Measurements from ENCODE around the gene FOXS1.

FOXS1 gene

DNA sequence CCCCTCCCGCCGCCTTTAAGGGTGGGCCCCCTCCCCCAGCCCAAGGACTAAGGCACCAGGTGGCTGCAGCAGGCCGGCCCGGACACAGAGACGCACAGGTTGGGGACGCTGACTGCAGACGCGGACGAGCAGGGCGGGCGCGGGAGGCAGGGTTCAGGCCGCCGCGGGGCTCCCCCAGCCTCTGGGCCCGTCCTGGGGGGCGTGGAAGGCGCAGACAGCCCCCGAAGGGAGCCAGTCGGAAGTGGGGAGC lies 15.7 kb upstream of the FOXS1 start:
- no peak for DNase-seq (ENCODE audit: low spot score)

DNA sequence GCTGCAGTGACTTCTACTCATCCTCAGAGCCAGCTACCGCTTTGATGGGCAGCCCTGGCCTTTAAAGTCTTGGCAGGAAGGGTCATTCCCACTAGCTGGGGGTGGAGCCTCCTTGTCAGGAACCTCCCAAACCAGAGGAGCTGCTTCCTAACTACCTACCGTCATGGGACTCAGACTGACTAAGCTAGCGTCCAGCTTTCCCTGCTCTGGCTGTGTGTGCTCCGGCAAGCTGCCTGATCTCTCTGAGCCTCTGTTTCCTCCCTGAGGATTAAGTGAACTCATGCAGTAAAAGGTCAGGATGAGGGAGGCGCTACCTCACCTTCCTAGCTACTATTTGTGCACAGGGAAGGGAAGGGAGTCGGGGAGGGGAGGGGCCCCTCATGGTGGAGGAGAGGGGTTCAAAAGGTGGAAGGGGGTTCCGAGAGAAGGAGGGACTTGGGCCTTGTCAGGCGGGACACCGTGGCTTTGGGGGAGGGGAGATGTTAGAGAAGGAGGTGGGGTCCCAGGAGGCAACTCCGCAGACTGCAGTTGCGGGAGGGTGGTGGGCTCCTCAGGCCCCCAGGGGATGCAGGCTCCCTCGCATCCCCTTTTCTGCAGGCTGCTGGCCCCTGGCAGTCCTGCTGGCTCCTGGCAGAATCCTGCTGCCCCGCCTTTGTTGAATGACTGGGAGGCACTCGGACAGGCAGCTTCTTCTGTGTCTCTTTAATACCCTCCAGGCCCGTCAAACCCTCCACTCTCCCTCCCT lies 15.2 kb upstream of the FOXS1 start:
- no peak for DNase-seq (ENCODE audit: low spot score)

DNA sequence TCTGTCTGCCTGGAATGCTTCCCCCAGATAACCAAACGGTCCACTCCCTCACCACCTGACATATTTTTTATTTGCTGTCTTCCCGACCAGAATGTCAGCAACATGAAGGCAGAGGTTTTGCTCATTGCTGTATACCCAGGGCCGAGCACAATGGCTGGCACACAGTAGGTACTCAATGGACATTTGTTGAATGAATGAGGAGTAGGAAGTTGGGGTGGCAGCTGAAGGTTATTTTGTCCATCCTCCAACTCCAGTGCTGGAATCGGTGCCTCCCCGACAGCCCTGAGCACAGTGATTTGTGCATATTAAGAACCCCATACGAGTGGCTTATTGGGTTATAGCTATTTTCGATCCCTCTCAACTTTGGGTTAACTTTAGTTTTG lies 14.6 kb upstream of the FOXS1 start:
- DNase-seq (ENCODE audit: low spot score), result no peak

DNA sequence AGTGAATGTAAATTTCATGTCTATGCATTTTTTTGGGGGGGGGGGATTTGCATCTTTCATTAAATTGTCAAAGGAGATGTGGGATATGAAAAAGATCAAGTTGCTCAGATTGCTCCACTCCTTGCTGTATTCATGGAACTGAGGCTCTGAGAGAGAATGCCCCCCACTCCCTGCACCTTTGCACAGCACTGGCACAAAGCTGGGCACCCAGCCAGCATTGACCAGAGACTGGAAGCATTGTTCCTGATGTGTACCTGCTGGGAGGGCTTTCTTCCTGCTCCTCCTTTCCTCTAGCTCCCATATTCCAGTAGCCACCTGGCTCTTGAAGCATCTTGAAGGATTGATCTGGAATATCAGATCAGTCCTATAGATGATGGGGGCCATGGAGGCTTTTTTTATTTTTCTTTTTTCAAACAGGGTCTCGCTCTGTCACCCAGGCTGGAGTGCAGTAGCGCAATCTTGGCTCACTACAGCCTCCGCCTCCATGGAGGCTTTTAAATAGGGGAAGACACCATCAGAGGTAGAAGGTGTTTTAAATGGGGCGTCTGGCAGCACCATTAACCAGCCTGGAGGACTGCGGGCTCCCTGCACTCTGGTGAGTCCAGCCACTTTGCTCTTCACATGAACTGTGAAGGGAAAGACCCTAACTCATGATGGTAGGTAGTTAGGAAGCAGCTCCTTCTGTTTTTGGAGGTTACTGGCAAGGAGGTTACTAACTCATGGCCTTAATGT lies 14.0 kb upstream of the FOXS1 start:
- DNase-seq (ENCODE audit: low spot score), result no peak

DNA sequence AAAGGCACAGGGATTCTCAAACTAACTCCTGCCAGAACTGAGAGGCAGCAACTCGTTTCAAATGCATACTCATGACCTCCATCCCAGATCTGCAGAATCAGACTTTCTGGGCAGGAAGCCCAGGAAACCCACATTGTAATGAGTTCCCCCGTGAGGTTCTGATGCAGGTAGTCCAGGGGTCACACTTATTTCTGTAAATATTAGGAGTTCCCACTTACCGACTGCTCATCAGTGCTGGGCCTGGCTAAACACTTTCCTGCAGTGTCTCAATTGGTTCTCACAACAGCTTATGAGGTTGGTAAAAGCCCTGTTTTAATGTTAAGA lies 13.3 kb upstream of the FOXS1 start:
- DNase-seq (ENCODE audit: low spot score), result no peak

DNA sequence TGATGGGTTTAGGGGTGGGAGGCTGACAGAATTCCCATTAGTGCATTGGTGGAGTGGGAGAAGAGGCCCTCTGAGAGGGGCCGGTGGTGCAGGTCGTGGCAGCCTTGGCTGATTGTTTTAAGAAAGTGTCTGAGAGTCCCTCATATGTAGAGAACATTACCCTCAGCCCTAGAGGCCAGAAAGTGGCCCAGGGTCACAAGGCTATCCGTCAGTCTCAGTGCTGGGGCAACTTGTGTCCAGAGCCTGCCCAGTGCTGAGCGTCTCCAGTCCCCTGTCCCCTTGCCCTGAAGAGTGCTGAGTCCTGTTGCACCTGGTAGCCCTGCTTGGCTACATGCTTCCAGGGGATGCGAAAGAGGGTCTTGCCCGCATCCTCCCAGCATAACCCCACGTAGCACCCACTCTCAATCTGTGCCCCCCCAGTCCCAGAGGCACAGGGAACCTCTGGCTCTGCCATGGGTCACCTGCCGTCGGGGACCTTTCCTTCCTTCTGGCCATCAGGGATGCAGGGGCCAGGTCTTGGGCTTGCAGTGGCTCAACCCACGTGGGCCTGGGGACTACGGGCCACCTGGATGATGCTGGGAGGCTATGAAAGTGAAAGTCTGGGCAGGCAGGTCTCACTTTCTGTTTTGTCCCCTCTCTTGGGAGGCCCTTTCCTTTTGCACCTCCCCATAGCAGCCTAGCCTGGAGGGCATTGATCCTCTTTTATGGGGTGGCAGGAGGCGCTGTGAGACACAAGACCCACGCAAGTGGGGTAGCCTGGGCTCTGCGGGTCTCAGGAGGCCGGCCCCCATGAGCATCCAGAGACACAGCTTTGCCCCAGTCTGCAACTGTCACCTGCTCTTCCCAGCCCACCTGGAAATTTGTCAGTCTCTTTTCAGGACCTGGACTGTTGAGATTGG lies 12.7 kb upstream of the FOXS1 start:
- no peak for DNase-seq (ENCODE audit: low spot score)

DNA sequence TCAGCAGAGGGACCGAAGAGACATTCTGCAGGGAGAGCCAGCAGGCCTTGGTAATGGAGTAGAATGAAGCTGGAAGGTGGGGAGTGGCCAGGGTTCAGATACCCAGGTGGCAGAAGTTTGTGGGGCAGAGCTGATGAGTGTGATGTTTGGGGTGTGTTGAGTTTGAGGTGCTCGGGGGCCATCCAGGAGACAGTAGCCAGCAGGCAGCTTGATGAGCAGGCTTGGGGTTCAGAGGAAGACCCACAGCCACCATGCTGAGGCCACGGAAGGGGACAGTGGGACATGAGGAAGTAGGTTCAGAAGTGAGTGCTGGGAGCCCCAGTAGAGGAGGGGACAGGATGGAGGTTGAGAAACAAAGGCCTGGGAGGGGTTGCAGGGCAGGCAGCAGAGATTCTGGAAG lies 11.1 kb upstream of the FOXS1 start:
- DNase-seq (ENCODE audit: low spot score), result no peak

DNA sequence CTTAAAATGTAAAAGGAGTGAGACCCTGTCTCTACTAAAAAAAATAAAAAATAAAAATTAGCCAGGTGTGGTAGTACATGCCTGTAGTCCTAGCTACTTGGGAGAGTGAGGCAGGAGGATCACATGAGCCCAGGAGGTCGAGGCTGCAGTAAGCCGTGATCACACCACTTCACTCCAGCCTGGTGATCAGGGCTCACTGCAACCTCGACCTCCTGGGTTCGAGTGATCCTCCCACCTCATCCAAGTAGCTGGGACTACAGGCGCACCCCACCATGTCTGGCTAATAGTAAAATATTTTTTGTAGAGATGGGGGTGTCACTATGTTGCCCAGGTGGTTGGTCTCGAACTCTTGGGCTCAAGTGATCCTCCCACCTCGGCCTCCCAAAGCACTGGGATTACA lies 8.1 kb upstream of the FOXS1 start:
- DNase-seq (ENCODE audit: low spot score), result no peak

DNA sequence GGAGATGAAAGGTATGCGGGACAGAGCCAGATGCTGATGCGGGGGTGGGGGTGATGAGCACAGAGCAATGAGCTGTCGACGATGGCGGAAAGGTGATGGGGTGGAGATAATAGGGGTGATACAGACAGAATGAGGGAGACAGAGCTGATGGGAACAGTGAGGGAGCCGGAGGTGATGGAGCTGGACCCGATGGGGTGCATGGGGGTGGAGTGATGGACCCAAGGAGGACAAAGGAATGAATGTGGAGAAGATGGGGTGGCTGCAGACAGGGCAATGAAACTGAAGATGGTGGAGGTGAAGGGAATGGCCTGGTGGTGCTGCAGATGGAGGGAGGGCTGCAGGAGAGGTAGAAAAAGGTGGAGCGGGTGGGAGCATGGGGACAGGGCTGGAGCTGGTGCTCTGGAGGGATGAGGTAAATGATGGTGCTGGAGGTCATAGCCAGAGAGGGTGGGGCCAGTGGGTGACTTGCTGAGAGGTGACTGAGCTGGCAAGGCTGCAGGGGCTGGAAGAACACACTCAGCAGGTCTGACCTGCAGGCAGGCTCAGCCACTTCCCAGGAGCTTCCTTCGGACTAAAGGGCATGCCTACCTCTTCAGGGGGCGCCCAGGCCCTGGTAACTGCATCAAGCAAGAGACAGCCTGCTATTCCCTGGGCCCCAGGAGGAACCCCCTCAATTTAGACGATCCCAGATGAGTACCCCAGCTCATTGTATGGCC lies 6.0 kb upstream of the FOXS1 start:
- DNase-seq (ENCODE audit: low spot score), result no peak

DNA sequence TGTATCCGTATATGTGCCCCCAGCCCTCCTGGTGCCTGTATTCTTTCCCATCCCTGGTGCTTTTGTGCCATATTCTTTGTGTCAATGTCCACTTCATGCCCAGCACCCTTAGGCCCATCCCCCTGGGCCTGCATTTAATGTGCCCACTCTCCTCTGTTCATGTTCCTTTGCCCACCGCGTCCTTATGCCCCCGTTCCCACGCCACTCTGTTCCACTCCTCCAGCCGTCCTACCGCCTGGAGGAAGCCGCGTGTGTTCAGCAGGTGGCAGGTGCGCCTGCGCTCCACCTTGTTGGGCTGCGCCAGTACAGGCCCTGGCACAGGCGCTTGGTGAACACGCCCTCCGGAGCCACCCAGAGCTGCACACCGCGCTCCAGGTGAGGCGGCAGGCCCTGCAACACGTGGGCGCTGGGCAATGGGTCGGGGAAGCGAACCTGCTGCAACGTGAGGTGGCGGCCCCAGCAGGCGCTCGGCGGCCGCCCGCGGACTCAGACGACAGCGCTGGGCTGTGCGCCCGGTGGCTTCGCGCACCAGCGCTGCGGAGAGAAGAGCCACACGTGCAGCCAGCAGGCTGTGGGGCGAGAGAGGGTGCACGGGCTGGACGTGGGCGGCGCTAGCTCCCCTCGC lies 4.0 kb upstream of the FOXS1 start:
- DNase-seq (ENCODE audit: low spot score), result no peak

DNA sequence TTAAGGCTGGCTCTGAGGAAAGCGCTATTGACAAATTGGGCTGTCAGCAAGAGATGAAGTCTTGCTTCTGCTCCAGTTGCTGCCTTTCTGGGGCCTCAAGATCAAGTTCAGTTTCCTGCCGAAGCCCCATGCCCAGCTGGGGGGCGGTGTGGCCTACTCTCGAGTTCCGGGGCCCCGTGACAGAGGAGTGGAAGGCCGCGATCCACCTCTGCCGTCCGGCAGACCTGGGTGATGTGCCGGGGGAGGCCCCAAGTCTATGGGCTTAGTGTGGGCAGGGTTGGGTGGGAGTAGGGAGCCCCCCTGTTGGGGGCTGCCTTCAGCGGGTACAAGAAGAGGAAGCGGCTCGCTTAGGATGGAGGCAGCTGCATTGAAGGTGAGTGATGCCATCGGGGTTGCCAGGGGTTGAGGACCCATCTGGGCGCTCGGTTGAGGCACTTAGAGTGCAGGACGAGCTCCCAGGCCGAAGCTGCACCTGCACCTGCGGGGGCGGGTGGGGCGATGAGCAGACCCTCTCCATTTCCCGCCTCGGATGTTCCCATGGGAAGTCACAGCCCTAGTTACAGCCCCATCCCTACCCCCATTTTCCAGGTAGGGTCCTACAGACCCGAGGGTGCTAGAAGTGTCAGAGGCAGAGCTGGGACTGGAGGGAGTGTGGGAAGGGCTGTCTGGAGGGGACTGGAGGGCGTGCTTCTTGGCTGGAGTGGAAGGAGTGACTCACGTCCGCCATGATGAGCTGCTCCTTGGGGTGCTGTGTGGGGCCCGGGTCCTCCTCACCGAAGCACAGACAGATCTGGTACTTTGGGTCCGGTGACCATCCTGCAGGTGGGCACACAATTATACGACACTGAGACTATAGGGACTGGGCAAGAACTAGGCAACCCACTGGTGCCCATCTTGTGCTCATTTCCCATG lies 2.9 kb upstream of the FOXS1 start:
- DNase-seq (ENCODE audit: low spot score), result no peak

DNA sequence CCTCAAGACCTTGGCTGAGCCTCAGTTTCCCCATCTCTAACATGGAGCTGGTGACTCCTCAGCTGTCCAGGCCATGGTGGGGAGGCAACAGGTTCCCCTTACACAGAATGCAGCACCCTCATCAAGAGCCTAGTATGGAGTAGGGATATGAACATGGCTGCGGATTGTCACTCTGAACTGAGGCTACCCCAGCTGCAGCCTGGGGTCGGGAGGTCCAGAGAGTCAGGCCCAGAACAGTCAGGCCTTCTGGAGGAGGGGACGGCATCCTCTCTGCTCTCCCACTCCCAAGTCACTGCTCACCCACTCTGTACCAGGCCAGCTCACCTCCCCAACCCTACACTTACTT lies 1.4 kb upstream of the FOXS1 start:
- DNase-seq (ENCODE audit: low spot score), result no peak

DNA sequence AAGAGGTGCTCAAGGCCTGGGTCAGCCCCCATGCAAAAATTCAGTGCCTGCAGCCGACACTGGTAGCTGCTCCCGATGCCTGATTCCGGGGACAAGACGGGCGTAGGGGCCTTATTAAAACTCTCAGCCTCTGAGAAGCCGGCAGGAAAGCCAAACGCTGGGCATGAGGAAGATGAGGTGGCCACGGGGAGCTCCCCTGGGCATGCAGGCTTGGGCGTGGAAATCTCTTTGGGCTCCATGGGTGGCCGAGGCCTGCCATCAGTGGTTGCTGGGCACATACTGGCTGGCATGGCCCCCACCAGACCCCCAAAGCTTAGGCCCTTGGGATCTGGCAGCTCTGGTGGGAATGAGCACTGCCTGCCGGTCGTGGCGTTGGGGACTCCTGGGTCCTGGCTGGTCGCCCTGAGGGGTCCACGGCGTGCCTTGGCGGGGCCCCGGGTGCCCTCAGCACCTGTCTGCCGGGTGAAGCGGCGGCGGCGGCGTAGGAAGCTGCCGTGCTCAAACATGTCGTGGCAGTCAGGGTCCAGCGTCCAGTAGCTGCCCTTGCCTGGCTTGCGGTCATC lies 586 bp downstream of the FOXS1 start:
- no peak for DNase-seq (ENCODE audit: low spot score)

DNA sequence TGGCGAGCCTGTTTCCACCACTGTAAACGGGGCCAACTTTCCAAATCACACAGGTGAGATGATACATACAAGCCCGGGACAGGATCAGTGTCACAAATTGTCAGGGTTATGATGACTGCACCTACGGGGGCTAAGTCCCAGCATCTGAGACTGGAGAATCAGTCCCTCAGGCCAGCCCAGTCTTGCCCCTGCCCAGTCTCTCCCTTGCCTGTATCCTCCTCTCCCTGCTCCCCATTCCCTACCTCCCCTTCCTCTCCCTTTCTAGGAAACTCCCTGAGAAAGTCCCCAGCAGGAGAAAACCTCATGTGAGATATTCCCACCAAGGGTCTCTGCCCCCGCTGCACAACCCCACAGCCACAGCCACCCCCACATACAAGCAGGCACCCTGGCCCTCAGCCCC lies 1.5 kb downstream of the FOXS1 start:
- DNase-seq (ENCODE audit: low spot score), result no peak

DNA sequence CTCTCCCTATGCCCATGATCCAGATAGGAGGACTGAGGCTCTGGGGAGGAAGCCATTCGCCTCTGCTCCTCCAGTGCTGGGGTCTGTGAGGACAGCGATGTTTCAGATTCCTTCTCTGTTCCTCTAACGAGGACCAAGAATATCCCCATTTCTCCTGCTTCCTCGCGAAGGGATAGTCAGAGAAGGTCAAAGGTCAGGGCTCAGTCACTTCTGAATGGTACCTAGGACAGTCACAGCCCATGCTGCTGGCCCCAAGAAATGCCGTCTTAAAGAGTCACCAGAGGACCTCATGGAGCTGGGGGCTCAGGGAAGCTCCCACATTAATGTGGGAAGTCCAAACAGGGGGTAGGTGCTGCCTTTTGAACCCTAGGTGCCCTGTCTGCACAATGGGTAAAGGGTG lies 2.1 kb downstream of the FOXS1 start:
- no peak for DNase-seq (ENCODE audit: low spot score)

DNA sequence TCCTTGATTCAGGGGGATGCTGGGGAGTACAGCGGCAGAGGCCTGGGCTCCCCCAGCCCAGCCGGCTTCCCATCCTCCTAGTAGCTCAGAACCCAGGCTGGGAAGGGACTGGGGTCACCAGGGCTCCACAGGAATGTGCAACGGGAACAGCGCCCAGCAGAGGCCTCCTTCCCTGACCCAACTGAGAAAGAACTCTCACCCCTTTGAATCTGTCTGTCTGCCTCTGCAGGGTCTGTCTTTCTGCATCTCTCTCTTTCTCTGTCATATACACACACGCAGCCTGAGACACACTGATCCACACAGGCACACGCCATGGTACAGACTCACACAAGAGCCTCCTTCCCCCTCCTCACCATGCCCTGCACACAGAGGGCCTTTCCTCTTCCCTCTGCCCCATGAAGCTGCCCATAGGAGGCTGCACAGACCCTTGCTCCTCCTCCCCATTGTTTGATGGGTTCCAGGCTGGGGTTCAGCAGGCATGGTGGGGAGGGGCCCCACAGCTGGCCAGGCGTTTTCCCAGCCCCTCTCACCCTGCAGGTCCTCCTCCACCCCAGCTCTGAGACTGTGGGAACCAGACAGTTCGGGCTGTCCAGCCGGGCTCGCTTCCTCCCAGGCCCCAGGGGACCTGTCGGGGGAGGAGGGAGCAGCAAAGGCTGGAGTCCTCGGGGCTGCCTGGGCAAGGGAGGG lies 2.8 kb downstream of the FOXS1 start:
- DNase-seq (ENCODE audit: low spot score), result no peak

DNA sequence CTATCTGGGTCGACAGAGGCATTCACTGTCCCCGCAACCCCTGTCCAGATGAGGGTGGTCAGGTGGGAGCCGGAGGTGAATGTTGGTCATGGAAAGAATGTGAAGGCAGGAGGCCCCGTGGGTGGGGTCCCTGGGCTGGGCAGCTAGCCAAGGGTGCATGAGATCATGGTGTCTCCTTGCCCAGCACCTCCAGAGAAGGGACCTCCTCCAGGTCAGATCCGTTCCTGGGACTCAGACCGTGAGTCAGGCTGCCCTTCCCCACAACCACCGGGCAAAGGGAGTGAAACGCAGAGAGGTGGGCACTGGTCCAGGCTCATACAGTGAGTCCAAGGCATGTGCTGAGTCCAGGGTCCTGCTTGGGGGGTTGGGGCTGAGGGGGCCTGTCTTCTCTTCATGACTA lies 3.5 kb downstream of the FOXS1 start:
- DNase-seq (ENCODE audit: low spot score), result no peak

DNA sequence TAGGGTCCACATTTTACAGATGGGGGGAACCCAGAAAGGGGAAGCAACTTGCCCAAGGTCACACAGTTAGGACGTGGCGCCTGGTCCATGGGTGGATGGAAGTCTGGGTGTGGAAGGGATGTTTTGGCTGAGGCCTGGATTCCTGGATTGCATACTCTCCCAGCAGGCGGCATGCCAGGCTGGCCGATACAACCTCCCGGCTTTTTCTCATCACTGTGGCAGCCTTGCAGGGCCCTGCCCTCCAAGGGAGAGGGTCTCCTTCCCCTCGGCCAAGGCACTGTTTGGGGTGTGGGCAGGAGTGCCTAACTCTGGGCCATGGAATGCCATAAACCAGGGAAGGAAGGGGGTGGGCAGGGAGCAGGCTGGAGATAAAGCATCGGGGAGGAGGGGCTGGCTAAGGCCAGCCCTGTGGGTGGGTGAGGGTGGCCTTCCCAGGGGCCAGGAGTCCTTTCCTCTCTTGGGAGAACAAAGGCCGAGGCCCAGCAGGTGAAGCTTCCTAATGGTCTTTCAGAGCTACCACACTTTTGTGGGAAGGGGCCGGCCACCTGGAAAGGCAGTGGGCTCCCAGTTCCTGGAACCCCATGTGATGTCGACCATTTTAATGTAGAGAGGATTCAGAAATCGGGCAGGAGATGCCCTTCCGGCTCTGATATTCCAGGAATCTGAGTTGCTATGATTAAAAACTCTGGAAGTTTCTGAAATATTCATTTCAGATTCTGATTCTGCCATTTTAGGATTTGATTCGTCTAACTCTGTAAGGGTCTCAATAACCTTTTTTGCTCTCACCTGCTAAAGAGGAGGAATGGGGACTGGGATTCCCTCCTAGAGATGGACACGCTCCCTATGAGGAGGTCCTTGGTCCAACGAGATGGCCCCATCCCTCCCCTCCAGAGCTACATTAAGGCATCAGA lies 4.2 kb downstream of the FOXS1 start:
- DNase-seq (ENCODE audit: low spot score), result no peak

DNA sequence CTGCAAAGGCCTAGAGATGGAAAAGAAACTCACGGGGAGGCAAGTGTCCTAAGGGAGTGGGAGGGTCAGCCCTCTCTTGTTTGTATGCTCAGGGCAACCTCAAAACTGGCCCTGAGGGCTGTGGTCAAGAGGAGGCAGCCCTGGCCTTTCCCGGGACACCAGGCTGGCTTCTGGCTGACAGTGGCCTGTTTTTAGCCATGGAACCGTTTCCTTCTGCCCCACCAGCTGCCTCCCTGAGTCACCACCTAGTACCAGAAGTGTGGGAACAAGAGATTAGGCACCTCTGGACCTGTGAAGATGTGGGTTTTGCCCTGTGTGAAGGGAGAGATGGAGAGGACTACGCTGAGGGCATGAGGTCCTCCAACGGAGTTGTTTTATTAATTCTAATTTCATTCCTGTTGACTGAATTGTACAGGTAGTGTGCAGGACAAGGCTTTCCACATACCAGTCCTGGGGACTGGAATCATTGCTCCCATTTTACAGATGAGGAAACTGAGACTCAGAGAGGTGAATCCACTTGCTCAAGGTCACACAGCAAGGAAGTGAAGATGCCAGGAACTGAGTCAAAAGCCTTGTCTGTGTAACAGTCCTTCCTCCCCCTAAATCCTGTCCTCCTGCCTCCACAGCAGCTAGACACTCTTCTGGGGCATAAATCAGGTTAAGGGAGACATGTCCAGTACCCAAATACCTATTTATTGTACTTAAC lies 5.5 kb downstream of the FOXS1 start:
- DNase-seq (ENCODE audit: low spot score), result no peak

All from hematopoietic multipotent progenitor cell treated with erythropoietin and hydrocortisone succinate and interleukin-3 and kit ligand, for 17 days (in vitro differentiated cells).